ENCODE data around the gene NHERF2. TPM values are rescaled to one million over a fixed set of nuclear protein-coding genes. Genes with fewer than 3 reads are reported as not detected.

Gene NHERF2
- total and polyA plus RNA-seq, 9 donors: 6.3 to 118 (median 78.7) TPM

GRCh38 chr16:2079991-2080390 is 53.3 kb downstream of the NHERF2 start:
- no peaks in the 10 kb centered on the region for H3K36me3 ChIP-seq
- H3K4me1 ChIP-seq (ENCODE audit: insufficient read depth): peaks cover 8% of the 10 kb centered on the region
- no peaks in the 10 kb centered on the region for H3K9me3 ChIP-seq
- TF ChIP-seq POLR2A (IDR thresholded peaks at IDR 0.05): no peak
- no peak for TF ChIP-seq CTCF (IDR thresholded peaks at IDR 0.05)
- WGBS, 3 donors: 91 to 92% (median 92%) methylated on average over 16 of the region's 16 CpGs
- no peak for DNase-seq
- no peak overlapping the region for H3K4me3 ChIP-seq
- no peaks in the 10 kb centered on the region for H3K27me3 ChIP-seq
- intact Hi-C loops (cut with DNase I): loop anchor here in 1 of 4 donors (10.0 kb wide), 1 partner anchor 55 kb away; the partner anchor contains the start of gene PKD1
- no peak overlapping the region for H3K27ac ChIP-seq

- Histone ChIP-seq H3K27ac (peak overlapping the region; percentile 72 to 76), H3K36me3 (no peaks in the 10 kb centered on the region)
Observed at GRCh38 chr16:2081201-2082084, 54.7 kb downstream of the NHERF2 start.

GRCh38 chr16:2082171-2082982 is 55.7 kb downstream of the NHERF2 start:
- no peak overlapping the region for H3K4me3 ChIP-seq
- intact Hi-C loops (cut with DNase I): no loop called here
- H3K4me1 ChIP-seq (ENCODE audit: insufficient read depth): peaks cover 8% of the 10 kb centered on the region
- H3K27ac ChIP-seq: peak overlapping the region; percentile 72 to 76
- H3K36me3 ChIP-seq: no peaks in the 10 kb centered on the region
- H3K27me3 ChIP-seq: no peaks in the 10 kb centered on the region
- no peak for TF ChIP-seq EP300 (IDR thresholded peaks at IDR 0.05)
- no peak for TF ChIP-seq POLR2A (IDR thresholded peaks at IDR 0.05)
- peak in 2 of 3 donors; percentile 7 to 34 for TF ChIP-seq CTCF (IDR thresholded peaks at IDR 0.05)
- no peaks in the 10 kb centered on the region for H3K9me3 ChIP-seq
- WGBS, 3 donors: 39 to 55% (median 45%) methylated on average over 31 to 32 of the region's 32 CpGs
- DNase-seq: peak; percentile 77 to 90 (median 79)

More at GRCh38 chr16:2081201-2082084, 54.7 kb downstream of the NHERF2 start:
- H3K27me3 ChIP-seq: no peaks in the 10 kb centered on the region
- peak in 1 of 5 donors; percentile 63 for DNase-seq
- WGBS, 3 donors: 65 to 80% (median 72%) methylated on average over 33 to 35 of the region's 35 CpGs
- TF ChIP-seq EP300 (IDR thresholded peaks at IDR 0.05) (no peak), CTCF (IDR thresholded peaks at IDR 0.05) (no peak), POLR2A (IDR thresholded peaks at IDR 0.05) (no peak)
- H3K9me3 ChIP-seq: no peaks in the 10 kb centered on the region
- H3K4me1 ChIP-seq (ENCODE audit: insufficient read depth): peaks cover 8% of the 10 kb centered on the region
- H3K4me3 ChIP-seq: no peak overlapping the region
- intact Hi-C loops (cut with DNase I): no loop called here

- TF ChIP-seq CTCF (IDR thresholded peaks at IDR 0.05) (no peak), POLR2A (IDR thresholded peaks at IDR 0.05) (no peak), EP300 (IDR thresholded peaks at IDR 0.05) (no peak)
- DNase-seq: peak in 3 of 5 donors; percentile 57 to 66 (median 60)
- H3K27ac ChIP-seq: peak overlapping the region; percentile 14 to 62
- intact Hi-C loops (cut with DNase I): no loop called here
- WGBS, 3 donors: 31 to 54% (median 43%) methylated on average over 13 to 16 of the region's 16 CpGs
- no peaks in the 10 kb centered on the region for H3K27me3 ChIP-seq
- peaks cover 8% of the 10 kb centered on the region for H3K4me1 ChIP-seq (ENCODE audit: insufficient read depth)
- no peaks in the 10 kb centered on the region for H3K36me3 ChIP-seq
- no peak overlapping the region for H3K4me3 ChIP-seq
- H3K9me3 ChIP-seq: no peaks in the 10 kb centered on the region
Observed at GRCh38 chr16:2082983-2083364, 56.3 kb downstream of the NHERF2 start.
